Heart left ventricle (tissue), 16 donors: ENCODE data around the gene CWF19L1. TPM values are rescaled to one million over a fixed set of nuclear protein-coding genes. Genes with fewer than 3 reads are reported as not detected.
A peak's percentile ranks its signal among the peaks of the same experiment; 100 is the strongest.

Source experiments
- ATAC-seq, 4 donors: fragments of 200-7000 bp; cut with Tn5 transposase; one replicate each; pipeline ENCODE4 v1.9.1; 2020 to 2022; ENCODE audit warnings: moderate library complexity in 4 of 4, mild to moderate bottlenecking in 3 of 4, moderate number of reproducible peaks in 1 of 4
- DNase-seq, 5 donors: peaks; one replicate each; pipeline ENCODE4 v3.0.0-alpha.2; 2020
- H3K27ac ChIP-seq, 12 donors: fragments of 200-600 bp; sonication (generic) in 4 of 12; one replicate each; pipeline versions ENCODE4 v1.5.0 to v1.8.0; 2016 to 2022; ENCODE audit warnings: mild to moderate bottlenecking in 2 of 12
- H3K27me3 ChIP-seq, 9 donors: fragments of 200-600 bp; sonication (generic) in 2 of 9; one replicate each; pipeline versions ENCODE4 v1.5.1 to v1.8.0; 2016 to 2022; ENCODE audit warnings: mild to moderate bottlenecking in 3 of 9
- H3K36me3 ChIP-seq, 9 donors: fragments of 200-600 bp; sonication (generic) in 2 of 9; one replicate each; pipeline versions ENCODE4 v1.5.0 to v1.8.0; 2018 to 2022; ENCODE audit warnings: mild to moderate bottlenecking in 2 of 9
- H3K4me1 ChIP-seq, 12 donors: fragments of 200-600 bp; sonication (generic) in 4 of 12; one replicate each; pipeline versions ENCODE4 v1.5.0 to v1.8.0; 2016 to 2022; ENCODE audit warnings: mild to moderate bottlenecking in 3 of 12
- H3K4me3 ChIP-seq, 12 donors: fragments of 200-600 bp; sonication (generic) in 4 of 12; one replicate each; pipeline versions ENCODE4 v1.5.0 to v1.8.0; 2017 to 2022; ENCODE audit warnings: mild to moderate bottlenecking in 9 of 12, moderate library complexity in 4 of 12
- H3K9me3 ChIP-seq, 12 donors: fragments of 200-600 bp; sonication (generic) in 4 of 12; one replicate each; pipeline versions ENCODE4 v1.5.0 to v1.8.0; 2016 to 2022; ENCODE audit warnings: mild to moderate bottlenecking in 1 of 12
- POLR2A ChIP-seq, 2 donors: fragments of 450-650 bp; IDR thresholded peaks; one replicate each; pipeline ENCODE4 v1.6.1; 2017; ENCODE audit warnings: antibody characterized with exemption in 2 of 2, mild to moderate bottlenecking in 2 of 2, moderate library complexity in 2 of 2
- WGBS, 4 donors: extraction: QIAGEN DNeasy Blood & Tissue Kit in 2 of 4; methylation state at CpG; one replicate each; pipeline versions ENCODE4 v1.1.5 to v1.1.7; 2013 to 2018; 5-methylcytosine and 5-hydroxymethylcytosine counted together
- intact Hi-C, 10 donors: fragments of 100-400 bp; cut with DNase I; formaldehyde crosslinking; loops; one replicate each; pipeline versions ENCODE4 v1.11.1 to v1.14.2; 2022
- long read RNA-seq, 3 donors: library from polyadenylated mRNA; unstranded; transcript quantifications; one replicate each; pipeline ENCODE4 v2.0.0, GENCODE V29; 2020 to 2021
- polyA plus RNA-seq, 2 donors: library from polyadenylated mRNA; stranded (reverse); fragments of 200-250 nt; gene quantifications; one replicate each; pipeline ENCODE4 v1.2.3, GENCODE V29; 2013
- total RNA-seq, 9 donors: library from RNA; depleted of rRNA in 2 of 9; stranded (reverse); fragments of >200 nt in 2 of 9; fragmentation: NEBNext Ultra II Directional in 3 of 9; extraction: Animal tissue kit (Norgen Biotek cat#: 25700) in 3 of 9; gene quantifications; one replicate each; pipeline versions ENCODE4 v1.1.0 to v1.2.4, GENCODE V29; 2016 to 2023
- TF ChIP-seq, protein P1 (sequence below), 12 donors: fragments of 200-600 bp; sonication (generic) in 4 of 12; IDR thresholded peaks; one replicate each; pipeline versions ENCODE4 v1.5.0 to v1.8.0; 2018 to 2022; ENCODE audit warnings: antibody characterized with exemption in 12 of 12, mild to moderate bottlenecking in 5 of 12
- donor health status: ischemic (EF 13 %, LVEDD 7.1; RV severe dilation, severe dysfunction).
- donor health status: healthy with polysubstance abuse.
- donor health status: DM: no; HTN: yes; CAD: no.
- donor health status: DM: no; HTN: no; CAD: no.
- donor health status: ischemic (EF 25% LVEDD 6.9; RV normal size, moderate dysfunction).
- donor health status: ischemic (EF 25% LVEDD 5.7; RV mildly dilated, moderate dysfunction).
- donor health status: healthy.
- donor health status: DM: yes; HTN: yes; CAD: no.
- donor health status: ischemic (EF 35%, LVEDD 5.7; RV mildly dilated, moderate dysfunction).
- donor health status: nonischemic (EF 11% LVEDD 7.7; RV severe dilation, severe dysfunction).
- donor health status: DM: yes; HTN: yes; CAD: no.
- donor health status: PGD.
- donor health status: ischemic (EF 29% LVEDD 5.4; RV normal size, mild dysfunction).
- donor health status: nonischemic (EF 23%, LVEDD 6.1; RV moderate dilation, normal function).

CWF19L1 gene
- 10 to 100 TPM; 11.1 to 17.3 (median 14.3) TPM for total RNA-seq
- polyA plus RNA-seq = 10 to 100 TPM; 13.2 to 23.4 TPM
- long read RNA-seq, donor 1, transcript CWF19L1-201 (14 exons, 1,815 nt) = major isoform, 7 of 10 reads
- long read RNA-seq, donor 1, partial matches to known transcripts = 0 of 10 reads
- long read RNA-seq, donor 1, other reads (novel, unspliced or antisense) = 3 of 10 reads
- long read RNA-seq, donor 2, transcript CWF19L1-201 (14 exons, 1,815 nt) = major isoform, 24 of 46 reads
- long read RNA-seq, donor 2, partial matches to known transcripts = 1 of 46 reads
- long read RNA-seq, donor 2, other reads (novel, unspliced or antisense) = 21 of 46 reads
- long read RNA-seq, donor 3, transcript CWF19L1-201 (14 exons, 1,815 nt) = major isoform, 12 of 21 reads
- long read RNA-seq, donor 3, partial matches to known transcripts = 1 of 21 reads
- long read RNA-seq, donor 3, other reads (novel, unspliced or antisense) = 8 of 21 reads

GRCh38 chr10:100267239-100268104 is at the start of gene CWF19L1:
Gene CWF19L1 (minus strand): TSS chr10:100267638. CDS start chr10:100267593, 45 bp downstream.
- Histone ChIP-seq H3K9me3 (no peaks in the 10 kb centered on the region), H3K4me1 (peaks cover 3 to 28% (median 14%) of the 10 kb centered on the region in 12 donors), H3K36me3 (peaks cover 0 to 5% (median 0%) of the 10 kb centered on the region in 9 donors), H3K27ac (peak within 1 kb of the TSS; percentile 2 to 83 (median 74)), H3K27me3 (no peaks in the 10 kb centered on the region), H3K4me3 (peak within 1 kb of the TSS; percentile 66 to 99 (median 90))
- intact Hi-C loops = loop anchor here in 3 of 10 donors (1.0 to 5.0 kb wide), 3 partner anchors 17 to 80 kb away; partner anchors contain the start of genes BLOC1S2 (in 1 of the 3) and ERLIN1 (in 1 of the 3)
- WGBS, 4 donors = 2 to 5% (median 3%) methylated on average over 49 of the region's 49 CpGs
- peak; percentile 90 to 98 (median 96) for ATAC-seq
- peak; percentile 87 to 91 (median 90) for DNase-seq
- TF ChIP-seq, protein P1, sequence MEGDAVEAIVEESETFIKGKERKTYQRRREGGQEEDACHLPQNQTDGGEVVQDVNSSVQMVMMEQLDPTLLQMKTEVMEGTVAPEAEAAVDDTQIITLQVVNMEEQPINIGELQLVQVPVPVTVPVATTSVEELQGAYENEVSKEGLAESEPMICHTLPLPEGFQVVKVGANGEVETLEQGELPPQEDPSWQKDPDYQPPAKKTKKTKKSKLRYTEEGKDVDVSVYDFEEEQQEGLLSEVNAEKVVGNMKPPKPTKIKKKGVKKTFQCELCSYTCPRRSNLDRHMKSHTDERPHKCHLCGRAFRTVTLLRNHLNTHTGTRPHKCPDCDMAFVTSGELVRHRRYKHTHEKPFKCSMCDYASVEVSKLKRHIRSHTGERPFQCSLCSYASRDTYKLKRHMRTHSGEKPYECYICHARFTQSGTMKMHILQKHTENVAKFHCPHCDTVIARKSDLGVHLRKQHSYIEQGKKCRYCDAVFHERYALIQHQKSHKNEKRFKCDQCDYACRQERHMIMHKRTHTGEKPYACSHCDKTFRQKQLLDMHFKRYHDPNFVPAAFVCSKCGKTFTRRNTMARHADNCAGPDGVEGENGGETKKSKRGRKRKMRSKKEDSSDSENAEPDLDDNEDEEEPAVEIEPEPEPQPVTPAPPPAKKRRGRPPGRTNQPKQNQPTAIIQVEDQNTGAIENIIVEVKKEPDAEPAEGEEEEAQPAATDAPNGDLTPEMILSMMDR (IDR thresholded peaks at IDR 0.05) = no peak
- peak in 1 of 2 donors; percentile 51 for TF ChIP-seq POLR2A (IDR thresholded peaks at IDR 0.05)

DNA sequence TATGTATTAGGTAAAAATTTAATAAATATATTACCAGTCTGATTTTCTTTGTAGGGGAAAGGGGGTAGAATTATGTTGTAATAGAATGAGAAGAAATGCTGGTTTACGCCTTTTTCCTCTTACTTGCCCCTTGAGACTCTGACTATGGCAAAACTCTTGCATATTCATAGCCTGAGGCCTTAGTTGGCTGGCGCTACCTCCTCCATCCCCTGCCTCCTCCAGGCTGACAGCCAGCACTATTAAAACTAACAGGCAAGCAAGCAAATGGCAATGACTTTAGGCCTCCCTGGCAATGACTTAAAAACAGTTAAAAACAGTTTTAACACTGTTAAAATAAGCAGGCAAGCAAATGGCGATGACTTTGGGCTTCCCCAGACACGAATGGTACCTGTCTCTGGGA is 48.2 kb upstream of the CWF19L1 start:
- H3K36me3 ChIP-seq = no peaks in the 10 kb centered on the region
- H3K9me3 ChIP-seq = no peaks in the 10 kb centered on the region
- ATAC-seq (no peak), DNase-seq (no peak)
- no peaks in the 10 kb centered on the region for H3K4me1 ChIP-seq
- intact Hi-C loops = no loop called here
- no peak overlapping the region for H3K27ac ChIP-seq
- peaks cover 0 to 77% (median 9%) of the 10 kb centered on the region in 9 donors for H3K27me3 ChIP-seq
- WGBS, 4 donors = 68 to 85% (median 78%) methylated on average over 4 of the region's 4 CpGs
- TF ChIP-seq, protein P1 (IDR thresholded peaks at IDR 0.05) = no peak
- TF ChIP-seq POLR2A (IDR thresholded peaks at IDR 0.05) = no peak
- H3K4me3 ChIP-seq = no peak overlapping the region

DNA sequence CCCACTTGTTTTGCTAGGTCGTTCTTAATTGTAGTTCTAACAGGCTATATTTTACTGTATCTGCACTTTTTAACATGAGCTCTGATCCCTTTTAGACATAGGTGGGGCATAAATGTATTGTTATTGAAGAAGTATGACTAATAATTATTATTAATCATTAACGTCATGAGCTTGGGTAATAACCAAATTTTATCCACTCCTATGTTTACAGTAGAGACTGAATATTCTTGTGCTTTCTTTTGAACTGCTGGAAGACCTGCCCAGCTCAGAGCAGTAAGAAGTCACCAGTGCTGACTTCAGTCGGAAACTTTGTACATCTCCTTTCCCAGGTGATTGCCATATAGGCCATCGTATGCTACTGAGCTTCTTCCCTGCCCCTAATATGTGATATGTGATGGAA is 43.9 kb upstream of the CWF19L1 start:
- TF ChIP-seq, protein P1 (IDR thresholded peaks at IDR 0.05) = no peak
- TF ChIP-seq POLR2A (IDR thresholded peaks at IDR 0.05) = no peak
- DNase-seq = no peak
- no peak overlapping the region for H3K27ac ChIP-seq
- 56 to 64% (median 60%) methylated on average over 4 of the region's 4 CpGs for WGBS, 4 donors
- H3K4me1 ChIP-seq = no peaks in the 10 kb centered on the region
- H3K9me3 ChIP-seq = no peaks in the 10 kb centered on the region
- intact Hi-C loops = no loop called here
- H3K36me3 ChIP-seq = no peaks in the 10 kb centered on the region
- ATAC-seq = no peak
- peaks cover 0 to 67% (median 6%) of the 10 kb centered on the region in 9 donors for H3K27me3 ChIP-seq
- no peak overlapping the region for H3K4me3 ChIP-seq
